ENCODE measurements around the gene GLIS1.

The GLIS1 gene

DNA sequence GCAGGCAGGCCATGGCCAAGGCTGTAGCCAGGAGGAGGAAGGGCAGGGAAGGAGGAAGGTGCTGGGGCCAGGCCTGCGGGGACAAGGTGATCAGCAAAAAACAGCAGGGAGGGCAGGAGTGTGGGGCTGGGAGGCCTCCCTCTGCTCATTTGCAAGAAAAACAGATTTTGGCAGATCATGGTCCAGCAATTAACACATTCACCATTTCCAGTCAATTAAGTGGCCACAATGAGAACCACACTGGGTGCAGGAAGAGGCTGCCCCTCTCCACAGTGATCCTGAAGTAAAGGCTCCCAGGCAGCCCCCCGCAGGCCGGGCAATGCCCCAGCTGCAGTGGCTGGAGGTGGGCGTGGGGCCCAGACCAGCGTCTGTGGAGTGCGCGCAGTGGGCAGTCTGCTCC, 225.1 kb downstream of the GLIS1 start:
- no peaks in the 10 kb centered on the region for H3K4me1 ChIP-seq (ENCODE audit: insufficient read depth, poor library complexity, severe bottlenecking)
- TF ChIP-seq, protein P1, sequence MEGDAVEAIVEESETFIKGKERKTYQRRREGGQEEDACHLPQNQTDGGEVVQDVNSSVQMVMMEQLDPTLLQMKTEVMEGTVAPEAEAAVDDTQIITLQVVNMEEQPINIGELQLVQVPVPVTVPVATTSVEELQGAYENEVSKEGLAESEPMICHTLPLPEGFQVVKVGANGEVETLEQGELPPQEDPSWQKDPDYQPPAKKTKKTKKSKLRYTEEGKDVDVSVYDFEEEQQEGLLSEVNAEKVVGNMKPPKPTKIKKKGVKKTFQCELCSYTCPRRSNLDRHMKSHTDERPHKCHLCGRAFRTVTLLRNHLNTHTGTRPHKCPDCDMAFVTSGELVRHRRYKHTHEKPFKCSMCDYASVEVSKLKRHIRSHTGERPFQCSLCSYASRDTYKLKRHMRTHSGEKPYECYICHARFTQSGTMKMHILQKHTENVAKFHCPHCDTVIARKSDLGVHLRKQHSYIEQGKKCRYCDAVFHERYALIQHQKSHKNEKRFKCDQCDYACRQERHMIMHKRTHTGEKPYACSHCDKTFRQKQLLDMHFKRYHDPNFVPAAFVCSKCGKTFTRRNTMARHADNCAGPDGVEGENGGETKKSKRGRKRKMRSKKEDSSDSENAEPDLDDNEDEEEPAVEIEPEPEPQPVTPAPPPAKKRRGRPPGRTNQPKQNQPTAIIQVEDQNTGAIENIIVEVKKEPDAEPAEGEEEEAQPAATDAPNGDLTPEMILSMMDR (IDR thresholded peaks at IDR 0.05; ENCODE audit: poor library complexity, severe bottlenecking), result no peak
- H3K36me3 ChIP-seq (ENCODE audit: low read depth), result no peaks in the 10 kb centered on the region
- H3K4me3 ChIP-seq (ENCODE audit: severe bottlenecking), result no peak overlapping the region
- H3K27ac ChIP-seq (ENCODE audit: poor library complexity, severe bottlenecking), result no peak overlapping the region
- H3K9me3 ChIP-seq (ENCODE audit: severe bottlenecking), result no peaks in the 10 kb centered on the region
- no peaks in the 10 kb centered on the region for H3K27me3 ChIP-seq (ENCODE audit: insufficient read depth, poor library complexity, severe bottlenecking)
- ATAC-seq (ENCODE audit: low read depth) (no peak), DNase-seq (ENCODE audit: low spot score) (no peak)

DNA sequence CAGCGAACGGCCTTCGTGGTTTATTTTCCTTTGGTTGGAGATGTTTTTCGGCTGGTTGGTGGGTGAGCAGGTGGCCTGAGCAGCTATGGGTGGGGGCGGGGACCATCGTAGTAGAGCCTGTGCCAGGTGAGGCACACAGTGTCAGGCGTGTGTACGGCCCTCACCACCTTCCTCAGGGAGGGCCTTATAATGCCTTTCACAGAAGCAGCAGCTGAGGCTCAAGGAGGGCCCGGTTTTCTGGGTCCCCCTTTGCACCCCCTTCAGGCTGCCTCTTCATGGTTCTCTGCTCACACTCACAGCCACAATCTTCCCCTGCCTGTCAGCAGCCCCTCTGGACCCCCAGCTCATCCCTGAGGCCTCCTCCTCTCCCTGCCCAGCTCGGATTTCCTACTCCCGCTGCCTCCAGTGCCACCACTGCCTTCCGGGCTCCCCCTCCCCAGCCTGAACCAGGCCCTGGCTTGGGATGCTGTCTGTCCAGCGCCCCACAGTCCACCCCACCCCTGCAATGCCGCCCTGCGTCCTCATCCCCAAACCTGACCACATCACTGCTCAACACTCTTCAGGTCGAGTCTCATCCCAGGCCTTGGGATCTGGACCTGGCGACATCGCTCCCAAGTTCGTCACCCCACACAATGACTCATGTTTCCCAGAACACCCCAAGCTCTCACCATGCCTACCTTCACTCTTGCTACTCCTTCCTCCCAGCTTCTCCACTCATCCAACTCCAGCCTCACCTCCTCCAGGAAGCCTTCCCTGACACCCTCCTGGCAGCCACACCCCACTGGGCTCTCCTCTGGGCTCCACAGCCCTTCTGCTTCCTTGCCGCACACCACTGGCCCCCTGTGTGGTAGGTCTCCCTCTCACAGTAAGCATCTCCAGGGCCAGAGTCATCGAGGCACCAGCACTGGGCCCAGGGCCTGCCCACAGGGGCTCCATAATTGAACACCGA, 225.9 kb downstream of the GLIS1 start:
- DNase-seq (ENCODE audit: low spot score) (no peak), ATAC-seq (ENCODE audit: low read depth) (no peak)
- no peaks in the 10 kb centered on the region for H3K36me3 ChIP-seq (ENCODE audit: low read depth)
- H3K9me3 ChIP-seq (ENCODE audit: severe bottlenecking), result no peaks in the 10 kb centered on the region
- TF ChIP-seq, protein P1 (IDR thresholded peaks at IDR 0.05; ENCODE audit: poor library complexity, severe bottlenecking), result no peak
- no peak overlapping the region for H3K4me3 ChIP-seq (ENCODE audit: severe bottlenecking)
- H3K27ac ChIP-seq (ENCODE audit: poor library complexity, severe bottlenecking), result peak overlapping the region; percentile 1
- no peaks in the 10 kb centered on the region for H3K4me1 ChIP-seq (ENCODE audit: insufficient read depth, poor library complexity, severe bottlenecking)
- no peaks in the 10 kb centered on the region for H3K27me3 ChIP-seq (ENCODE audit: insufficient read depth, poor library complexity, severe bottlenecking)

DNA sequence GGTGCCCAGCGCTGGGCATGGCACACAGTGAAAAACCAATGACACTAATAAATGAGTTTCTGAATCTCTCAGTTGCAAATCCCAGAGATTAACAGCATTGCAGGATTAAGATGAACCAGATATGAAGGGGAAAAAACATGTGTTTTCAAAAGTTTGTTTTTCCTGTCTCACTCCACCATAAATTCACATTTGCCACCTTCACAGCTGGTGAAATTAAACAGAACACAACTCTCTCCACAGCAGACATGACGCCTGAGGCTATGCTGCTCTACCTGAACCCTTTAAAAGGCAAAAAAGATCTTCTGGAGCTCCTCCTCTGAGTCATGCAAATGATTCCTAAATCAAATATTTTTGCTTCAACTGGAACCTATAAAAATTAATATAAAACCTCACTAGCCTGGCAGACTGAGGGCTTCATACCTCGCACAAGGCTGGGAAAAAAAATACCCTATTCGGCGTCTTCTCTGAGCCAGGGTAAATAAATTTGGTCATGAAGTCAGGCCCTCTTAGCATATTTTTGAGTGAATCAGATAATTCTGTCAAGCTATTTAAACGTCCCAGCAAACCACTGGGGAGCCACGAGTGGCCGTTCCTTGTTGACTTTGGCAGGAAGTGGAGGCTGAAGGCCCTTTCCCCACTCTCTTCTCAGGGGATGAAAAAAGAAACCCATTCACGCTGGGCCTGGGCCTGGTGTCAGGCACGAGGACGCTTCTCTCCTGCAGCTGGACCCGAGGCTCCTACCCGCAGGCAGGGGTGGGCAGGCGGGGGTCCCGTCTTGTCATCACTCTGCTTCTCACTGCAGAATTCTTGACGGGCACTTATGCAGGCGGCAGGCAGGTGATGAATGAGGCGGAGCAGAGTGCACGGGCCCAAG, 226.8 kb downstream of the GLIS1 start:
- Histone ChIP-seq H3K36me3 (ENCODE audit: low read depth) (no peaks in the 10 kb centered on the region), H3K4me1 (ENCODE audit: insufficient read depth, poor library complexity, severe bottlenecking) (no peaks in the 10 kb centered on the region), H3K27ac (ENCODE audit: poor library complexity, severe bottlenecking) (peak overlapping the region; percentile 1), H3K27me3 (ENCODE audit: insufficient read depth, poor library complexity, severe bottlenecking) (no peaks in the 10 kb centered on the region), H3K9me3 (ENCODE audit: severe bottlenecking) (no peaks in the 10 kb centered on the region), H3K4me3 (ENCODE audit: severe bottlenecking) (no peak overlapping the region)
- TF ChIP-seq, protein P1 (IDR thresholded peaks at IDR 0.05; ENCODE audit: poor library complexity, severe bottlenecking), result no peak
- DNase-seq (ENCODE audit: low spot score), result no peak
- peak; percentile 43 for ATAC-seq (ENCODE audit: low read depth)

DNA sequence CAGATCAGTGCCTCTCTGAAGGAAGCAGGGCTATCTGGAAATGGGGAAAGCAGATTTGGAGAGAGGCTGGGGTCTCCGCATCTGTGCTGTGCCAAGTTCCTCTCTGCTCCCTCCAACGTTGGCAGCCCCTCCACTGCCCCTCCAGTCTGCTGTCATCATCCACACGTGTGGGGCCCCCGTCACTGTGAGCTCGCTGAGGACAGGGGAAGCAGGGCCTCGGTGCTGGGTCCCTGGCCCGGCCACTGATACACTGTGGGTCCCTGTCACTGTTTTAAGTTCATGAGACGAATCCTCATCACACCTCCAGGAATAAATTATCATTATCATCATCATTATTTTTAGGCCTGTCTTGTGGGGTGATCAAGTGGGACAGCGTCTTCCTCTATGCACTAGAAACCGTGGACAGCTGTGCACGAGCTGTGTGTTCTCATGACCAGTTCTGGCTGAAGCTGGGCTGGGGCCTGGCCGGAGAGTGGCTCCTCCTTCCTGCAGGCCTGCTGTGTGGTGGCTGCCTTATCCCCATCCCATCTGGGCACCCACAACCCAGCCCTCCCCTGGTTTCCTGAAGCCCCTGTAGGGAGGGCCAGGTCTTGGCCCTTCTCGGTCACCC, 227.5 kb downstream of the GLIS1 start:
- Histone ChIP-seq H3K9me3 (ENCODE audit: severe bottlenecking) (no peaks in the 10 kb centered on the region), H3K36me3 (ENCODE audit: low read depth) (no peaks in the 10 kb centered on the region), H3K27ac (ENCODE audit: poor library complexity, severe bottlenecking) (no peak overlapping the region), H3K27me3 (ENCODE audit: insufficient read depth, poor library complexity, severe bottlenecking) (no peaks in the 10 kb centered on the region), H3K4me3 (ENCODE audit: severe bottlenecking) (no peak overlapping the region), H3K4me1 (ENCODE audit: insufficient read depth, poor library complexity, severe bottlenecking) (no peaks in the 10 kb centered on the region)
- ATAC-seq (ENCODE audit: low read depth), result no peak
- DNase-seq (ENCODE audit: low spot score), result no peak
- TF ChIP-seq, protein P1 (IDR thresholded peaks at IDR 0.05; ENCODE audit: poor library complexity, severe bottlenecking), result no peak

Measured in RWPE2 (cell line).